ENCODE data around the gene LGALS9.
"Not testable (repeated sequence)": the region's sequence is repeated elsewhere in the genome, so short reads cannot be mapped to it uniquely, and the experiment has no call there.

The LGALS9 gene

GRCh38 chr17:27628376-27628775 is 2.6 kb upstream of the LGALS9 start:
- H3K9me3 ChIP-seq (ENCODE audit: insufficient read depth, low read length) = no peaks in the 10 kb centered on the region
- no peak overlapping the region for H3K4me2 ChIP-seq (ENCODE audit: low read length)
- H3K4me1 ChIP-seq (ENCODE audit: low read length) = no peaks in the 10 kb centered on the region
- H3K4me3 ChIP-seq (ENCODE audit: low read length) = no peak overlapping the region
- TF ChIP-seq EZH2phosphoT487 (IDR thresholded peaks at IDR 0.05; ENCODE audit: low read depth) = no peak
- TF ChIP-seq CTCF (IDR thresholded peaks at IDR 0.05; ENCODE audit: low read depth, low read length) = no peak
- H4K20me1 ChIP-seq (ENCODE audit: insufficient read depth, low read length) = no peaks in the 10 kb centered on the region
- H3K27me3 ChIP-seq (ENCODE audit: low read depth, low read length) = no peaks in the 10 kb centered on the region
- no peak overlapping the region for H3K27ac ChIP-seq (ENCODE audit: low read length)
- no peak overlapping the region for H2AFZ ChIP-seq (ENCODE audit: low read depth, low read length)
- H3K36me3 ChIP-seq (replicated peaks; ENCODE audit: low read depth, low read length) = no peaks in the 10 kb centered on the region
- H3K79me2 ChIP-seq (ENCODE audit: low read length) = no peaks in the 10 kb centered on the region
- H3K9ac ChIP-seq (ENCODE audit: low read length) = no peak overlapping the region

GRCh38 chr17:27629260-27629659 is 1.7 kb upstream of the LGALS9 start:
- not testable (repeated sequence) for H3K79me2 ChIP-seq (ENCODE audit: low read length); H4K20me1 ChIP-seq (ENCODE audit: insufficient read depth, low read length); H3K4me2 ChIP-seq (ENCODE audit: low read length)

GRCh38 chr17:27631411-27631760 is 398 bp downstream of the LGALS9 start:
- H3K4me2 ChIP-seq (ENCODE audit: low read length) = no peak overlapping the region
- H3K27me3 ChIP-seq (ENCODE audit: low read depth, low read length) = no peaks in the 10 kb centered on the region
- no peak overlapping the region for H3K4me3 ChIP-seq (ENCODE audit: low read length)
- peaks cover 10% of the 10 kb centered on the region for H3K4me1 ChIP-seq (ENCODE audit: low read length)
- no peaks in the 10 kb centered on the region for H4K20me1 ChIP-seq (ENCODE audit: insufficient read depth, low read length)
- no peaks in the 10 kb centered on the region for H3K79me2 ChIP-seq (ENCODE audit: low read length)
- no peak overlapping the region for H2AFZ ChIP-seq (ENCODE audit: low read depth, low read length)
- TF ChIP-seq EZH2phosphoT487 (IDR thresholded peaks at IDR 0.05; ENCODE audit: low read depth) (no peak), CTCF (IDR thresholded peaks at IDR 0.05; ENCODE audit: low read depth, low read length) (no peak)
- no peaks in the 10 kb centered on the region for H3K9me3 ChIP-seq (ENCODE audit: insufficient read depth, low read length)
- H3K9ac ChIP-seq (ENCODE audit: low read length) = no peak overlapping the region
- no peak overlapping the region for H3K27ac ChIP-seq (ENCODE audit: low read length)
- no peaks in the 10 kb centered on the region for H3K36me3 ChIP-seq (replicated peaks; ENCODE audit: low read depth, low read length)

More at GRCh38 chr17:27629260-27629659, 1.7 kb upstream of the LGALS9 start:
- not testable (repeated sequence) for H3K9ac ChIP-seq (ENCODE audit: low read length); H3K9me3 ChIP-seq (ENCODE audit: insufficient read depth, low read length); H3K27ac ChIP-seq (ENCODE audit: low read length); H3K4me3 ChIP-seq (ENCODE audit: low read length); H3K36me3 ChIP-seq (replicated peaks; ENCODE audit: low read depth, low read length); H2AFZ ChIP-seq (ENCODE audit: low read depth, low read length); H3K27me3 ChIP-seq (ENCODE audit: low read depth, low read length); H3K4me1 ChIP-seq (ENCODE audit: low read length)

- TF ChIP-seq CTCF (IDR thresholded peaks at IDR 0.05; ENCODE audit: low read depth, low read length) (no peak), EZH2phosphoT487 (IDR thresholded peaks at IDR 0.05; ENCODE audit: low read depth) (no peak)
- Histone ChIP-seq H2AFZ (ENCODE audit: low read depth, low read length) (no peak overlapping the region), H3K9me3 (ENCODE audit: insufficient read depth, low read length) (no peaks in the 10 kb centered on the region), H3K27me3 (ENCODE audit: low read depth, low read length) (no peaks in the 10 kb centered on the region), H3K4me3 (ENCODE audit: low read length) (no peak overlapping the region), H3K36me3 (replicated peaks; ENCODE audit: low read depth, low read length) (no peaks in the 10 kb centered on the region), H3K4me2 (ENCODE audit: low read length) (no peak overlapping the region), H3K9ac (ENCODE audit: low read length) (no peak overlapping the region), H3K4me1 (ENCODE audit: low read length) (peaks cover 10% of the 10 kb centered on the region), H4K20me1 (ENCODE audit: insufficient read depth, low read length) (no peaks in the 10 kb centered on the region), H3K27ac (ENCODE audit: low read length) (no peak overlapping the region), H3K79me2 (ENCODE audit: low read length) (no peaks in the 10 kb centered on the region)
These were observed 1.1 kb downstream of the LGALS9 start for GRCh38 chr17:27631897-27632725.

GRCh38 chr17:27632766-27633165 is 1.8 kb downstream of the LGALS9 start:
- not testable (repeated sequence) for H3K79me2 ChIP-seq (ENCODE audit: low read length); H3K36me3 ChIP-seq (replicated peaks; ENCODE audit: low read depth, low read length); H3K27ac ChIP-seq (ENCODE audit: low read length); H3K9ac ChIP-seq (ENCODE audit: low read length); H3K4me3 ChIP-seq (ENCODE audit: low read length); H3K4me2 ChIP-seq (ENCODE audit: low read length); H4K20me1 ChIP-seq (ENCODE audit: insufficient read depth, low read length); H2AFZ ChIP-seq (ENCODE audit: low read depth, low read length); H3K27me3 ChIP-seq (ENCODE audit: low read depth, low read length); H3K9me3 ChIP-seq (ENCODE audit: insufficient read depth, low read length)
- H3K4me1 ChIP-seq (ENCODE audit: low read length) = peaks cover 10% of the 10 kb centered on the region
